HG02943 (cell line): ENCODE results near the gene ZNF497.
"Not testable (repeated sequence)": the region's sequence is repeated elsewhere in the genome, so short reads cannot be mapped to it uniquely, and the experiment has no call there.

Experiments used
- ATAC-seq: cut with Tn5 transposase; IDR thresholded peaks from one replicate; pipeline ENCODE4 v1.9.1; 2021; ENCODE audit warnings: mild to moderate bottlenecking, low read depth, moderate library complexity; ENCODE audit not compliant: unreplicated experiment

Gene ZNF497

DNA sequence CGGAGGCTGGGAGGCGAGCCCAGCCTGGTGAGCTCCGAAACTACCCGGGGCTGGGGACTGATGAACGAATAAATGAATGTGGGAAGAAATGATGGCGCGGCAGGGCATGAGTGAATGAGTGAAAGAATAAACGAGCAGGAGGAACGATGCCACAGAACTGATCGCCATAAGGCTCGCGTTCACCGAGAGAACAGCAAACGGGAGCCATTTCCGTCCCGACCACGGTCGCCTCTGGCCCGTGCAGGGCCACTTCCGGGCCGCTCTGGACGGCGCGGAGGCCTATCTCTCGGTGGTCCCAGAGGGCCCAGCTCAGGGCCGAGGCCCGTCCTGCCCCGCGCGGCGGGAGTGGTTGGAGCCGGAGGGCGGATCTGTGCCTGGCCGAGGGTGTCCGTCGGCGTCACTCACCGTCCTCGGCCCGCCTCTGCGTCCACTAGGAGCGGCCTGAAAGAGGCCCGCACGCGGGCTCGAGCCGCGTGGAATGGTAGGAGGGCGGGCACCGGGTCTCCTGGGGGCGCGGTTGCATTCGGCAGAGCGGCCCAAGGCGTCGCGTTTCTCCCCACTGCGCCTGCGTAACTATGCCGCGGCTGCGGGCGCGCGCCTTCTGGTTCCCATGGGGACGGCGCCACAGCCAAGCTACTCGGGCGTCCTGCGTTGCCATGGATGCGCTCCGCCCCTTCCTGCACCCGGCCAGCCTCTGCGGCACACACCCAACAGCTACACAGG, at the start of gene ZNF497:
TSS of gene ZNF497 (minus strand) at position 480 of the 723 bp plus-strand sequence. CDS start 5,116 bp downstream, outside the sequence.
- ATAC-seq: peak; percentile 85

GRCh38 chr19:58409010-58409790, 46.6 kb upstream of the ZNF497 start:
- no peak for ATAC-seq

DNA sequence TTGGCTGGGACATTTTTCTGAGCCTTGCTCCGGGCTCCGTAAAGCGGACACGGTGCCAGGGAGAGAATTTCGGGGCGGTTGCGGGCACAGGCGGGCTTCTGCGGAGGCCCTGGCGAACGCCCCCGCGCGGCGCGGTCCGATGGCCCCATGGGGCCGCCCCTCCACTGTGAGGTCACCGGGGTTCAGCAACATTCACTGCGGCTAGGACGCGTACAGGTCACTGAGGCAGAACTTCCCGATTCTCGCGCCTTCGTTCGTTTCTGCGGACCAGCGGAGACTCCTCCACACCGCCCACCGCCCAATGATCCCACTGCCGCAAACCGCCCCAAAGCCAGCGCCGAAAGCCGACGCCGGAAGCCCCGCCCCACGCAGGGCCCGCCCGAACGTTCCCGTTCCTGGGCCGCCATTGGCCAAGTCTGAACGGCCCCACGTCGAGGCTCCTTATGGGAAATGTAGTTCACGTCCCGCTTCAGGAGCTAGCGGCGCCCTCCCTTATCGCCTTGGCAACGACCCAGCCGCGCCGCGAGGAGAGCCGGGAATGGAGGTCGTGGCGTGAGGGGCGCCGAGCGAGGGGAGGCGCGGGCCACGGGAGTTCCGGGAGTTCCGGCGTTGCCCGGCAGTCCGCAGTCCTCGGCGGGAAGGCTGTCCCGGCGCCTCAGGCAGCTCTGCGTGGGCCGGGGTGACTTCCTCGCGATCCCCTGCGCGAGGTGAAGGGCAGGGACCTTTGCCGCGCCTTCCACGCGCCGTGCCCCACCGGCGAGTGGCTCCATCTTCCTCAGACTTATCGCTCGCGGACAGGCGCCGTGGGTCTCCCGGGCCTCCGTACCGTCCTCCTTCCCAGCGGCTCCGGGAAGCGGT, 45.8 kb upstream of the ZNF497 start, which contains the start of gene ZNF584:
TSS of gene ZNF584 (plus strand) at position 498 of the 858 bp plus-strand sequence. CDS start 499 bp downstream, outside the sequence.
- peak; percentile 97 for ATAC-seq

GRCh38 chr19:58407658-58408151, 45.2 kb upstream of the ZNF497 start:
- no peak for ATAC-seq

GRCh38 chr19:58406818-58407657, 44.5 kb upstream of the ZNF497 start:
- ATAC-seq: no peak

DNA sequence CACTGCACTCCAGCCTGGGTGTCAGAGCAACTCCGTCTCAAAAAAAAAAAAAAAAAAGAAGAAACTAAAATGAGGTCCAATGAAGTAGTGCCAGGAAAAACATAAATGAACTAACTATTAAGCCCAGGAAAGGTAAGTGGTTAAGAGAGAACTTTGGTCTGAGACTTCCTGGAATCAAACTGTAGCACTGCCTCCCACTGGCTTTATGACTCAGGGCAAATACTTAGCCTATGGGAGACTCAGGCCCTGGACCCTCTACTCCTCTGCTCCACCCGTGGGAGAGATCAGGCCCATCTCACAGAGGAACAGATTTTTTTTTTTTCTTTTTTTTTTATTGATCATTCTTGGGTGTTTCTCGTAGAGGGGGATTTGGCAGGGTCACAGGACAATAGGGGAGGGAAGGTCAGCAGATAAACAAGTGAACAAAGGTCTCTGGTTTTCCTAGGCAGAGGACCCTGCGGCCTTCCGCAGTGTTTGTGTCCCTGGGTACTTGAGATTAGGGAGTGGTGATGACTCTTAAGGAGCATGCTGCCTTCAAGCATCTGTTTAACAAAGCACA, 41.4 kb upstream of the ZNF497 start:
- ATAC-seq: not testable (repeated sequence)

GRCh38 chr19:58401840-58402421, 39.4 kb upstream of the ZNF497 start:
- ATAC-seq: no peak

GRCh38 chr19:58400916-58401839, 38.6 kb upstream of the ZNF497 start:
- ATAC-seq: peak; percentile 96

- no peak for ATAC-seq
Observed at GRCh38 chr19:58400316-58400915, 37.9 kb upstream of the ZNF497 start.

- ATAC-seq: no peak
Observed at GRCh38 chr19:58399903-58400302, 37.4 kb upstream of the ZNF497 start.

DNA sequence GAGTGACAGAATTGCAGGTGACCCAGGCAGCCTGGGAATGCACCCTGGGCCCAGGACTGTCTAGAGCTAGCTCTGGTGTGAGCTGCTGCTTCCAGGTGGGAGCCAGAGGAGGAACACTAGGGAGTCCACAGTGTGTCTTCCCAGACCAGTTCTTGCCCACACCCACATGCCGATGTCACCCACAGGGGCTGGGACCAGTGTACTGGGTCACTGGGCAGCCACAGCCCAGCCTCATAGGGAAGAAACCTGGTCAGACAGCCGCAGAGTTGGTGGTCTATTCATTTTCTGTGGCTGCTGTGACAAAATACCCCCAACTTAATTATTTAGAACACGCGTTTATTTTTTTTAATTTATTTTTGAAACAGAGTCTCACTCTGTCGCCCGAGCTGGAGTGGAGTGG, 36.0 kb upstream of the ZNF497 start:
- ATAC-seq: no peak

DNA sequence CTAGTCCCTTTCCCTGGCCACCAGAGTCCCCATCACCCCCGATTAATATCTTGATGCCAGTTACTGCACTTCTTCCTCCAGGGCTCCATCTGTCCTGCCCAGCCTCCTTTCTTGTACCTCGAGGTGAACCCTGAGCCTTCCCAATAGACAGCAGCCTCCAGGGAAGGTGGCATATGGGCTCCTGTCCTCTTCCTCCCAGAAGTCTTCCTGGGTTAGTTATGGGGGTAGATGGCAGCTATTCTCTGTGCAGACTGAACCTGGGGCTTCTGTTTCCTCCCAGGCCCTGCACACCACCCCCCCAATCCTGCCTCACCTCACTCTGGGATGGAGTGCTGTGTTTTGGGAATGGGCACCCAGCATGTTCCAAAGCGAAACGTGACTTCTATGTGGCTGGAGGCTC, 35.5 kb upstream of the ZNF497 start:
- ATAC-seq: no peak

DNA sequence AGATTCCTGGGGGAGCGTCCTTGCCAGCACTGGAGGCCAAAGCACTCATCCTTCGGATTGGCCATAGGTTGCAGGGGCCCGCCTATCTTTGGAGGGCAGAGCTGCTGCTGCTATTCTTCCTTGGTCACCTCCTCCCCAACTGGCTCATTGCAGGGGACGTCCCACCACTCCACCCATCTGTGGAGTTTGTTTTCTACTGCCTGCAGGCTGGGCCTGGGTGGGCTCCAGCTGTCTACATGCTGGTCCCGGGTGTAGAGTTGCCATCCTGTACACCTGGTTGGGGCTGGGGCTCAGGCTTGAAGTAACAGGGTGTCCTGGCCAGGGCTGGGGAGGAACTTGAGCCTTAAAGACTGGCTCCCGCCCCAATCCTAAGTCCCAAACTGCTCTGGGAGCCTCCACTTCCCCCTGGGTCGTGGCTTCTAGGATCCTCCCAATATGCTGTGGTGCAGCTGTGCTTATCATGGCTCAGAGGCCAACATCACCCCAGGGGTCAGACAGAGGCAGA, 35.0 kb upstream of the ZNF497 start:
- no peak for ATAC-seq

DNA sequence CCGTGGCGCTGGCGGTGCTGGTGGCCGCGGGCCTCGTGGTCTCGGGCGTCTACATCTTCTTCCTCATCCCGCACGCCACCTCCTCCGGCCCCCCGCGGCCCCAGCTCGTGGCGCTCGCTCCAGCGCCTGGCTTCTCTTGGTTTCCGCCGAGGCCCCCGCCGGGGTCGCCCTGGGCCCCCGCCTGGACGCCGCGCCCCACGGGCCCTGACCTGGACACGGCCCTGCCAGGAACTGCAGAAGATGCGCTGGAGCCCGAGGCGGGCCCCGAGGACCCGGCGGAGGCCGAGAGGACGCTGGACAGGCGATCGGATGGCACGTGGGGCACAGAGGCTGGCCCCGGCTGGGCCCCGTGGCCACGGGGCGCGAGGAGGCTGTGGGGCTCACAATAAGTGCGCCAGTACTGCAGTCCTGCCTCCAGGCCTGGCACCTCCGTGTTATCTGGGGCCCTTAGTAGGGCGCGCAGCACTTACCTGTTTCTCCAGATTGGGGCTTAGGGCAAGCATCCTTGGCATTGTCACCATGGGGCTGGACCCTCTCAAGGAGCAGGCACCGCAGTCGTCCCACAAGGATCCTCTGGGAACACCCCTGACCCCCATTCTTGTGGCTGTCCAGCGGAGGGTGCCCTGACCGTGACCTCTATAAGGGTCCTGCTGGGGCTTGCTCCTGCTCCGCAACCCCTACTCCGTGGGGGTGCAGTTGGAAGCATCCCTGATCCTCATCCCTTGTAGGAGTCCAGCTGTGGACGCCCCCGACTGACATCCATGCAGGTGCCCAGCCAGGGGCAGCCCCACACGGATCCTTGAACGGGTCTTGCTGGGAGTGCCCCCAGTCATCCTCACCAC, 34.4 kb upstream of the ZNF497 start:
- no peak for ATAC-seq

DNA sequence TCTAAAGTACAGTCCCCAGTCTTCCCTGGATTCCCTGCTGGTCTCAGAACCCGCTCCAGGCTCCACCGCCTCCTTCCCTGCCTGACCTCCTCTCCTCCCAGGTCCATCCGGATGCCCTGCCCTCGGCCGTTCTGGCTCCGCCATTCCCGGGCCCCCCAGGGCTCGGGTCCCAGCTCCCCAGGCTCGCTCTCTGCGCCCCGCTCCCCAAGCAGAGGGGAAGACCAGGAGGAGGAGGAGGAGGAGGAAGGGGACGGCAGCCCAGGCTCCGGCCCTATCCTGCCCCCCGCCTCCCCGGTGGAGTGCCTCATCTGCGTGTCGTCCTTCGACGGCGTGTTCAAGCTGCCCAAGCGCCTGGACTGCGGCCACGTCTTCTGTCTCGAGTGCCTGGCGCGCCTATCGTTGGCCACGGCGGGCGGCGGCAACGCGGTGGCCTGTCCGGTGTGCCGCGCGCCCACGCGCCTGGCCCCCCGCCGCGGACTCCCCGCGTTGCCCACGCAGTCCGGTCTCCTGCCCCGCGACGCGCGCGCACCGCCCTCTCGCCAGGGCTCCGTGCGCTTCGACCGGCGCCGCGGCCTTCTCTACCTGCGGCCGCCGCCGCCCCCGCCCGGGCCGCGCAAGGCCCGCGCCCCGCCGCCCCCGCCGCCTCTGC, 33.6 kb upstream of the ZNF497 start:
- no peak for ATAC-seq
